Neural progenitor cell (in vitro differentiated cells): ENCODE measurements around the gene UNC5A.

ENCODE experiments used
- EZH2 ChIP-seq: fragments of 200-600 bp; sonication (generic); IDR thresholded peaks from 2 replicates; pipeline ENCODE4 v1.6.1; 2017; ENCODE audit warnings: antibody characterized with exemption, mild to moderate bottlenecking, moderate library complexity
- TF ChIP-seq, protein P1 (sequence below): fragments of 200-600 bp; sonication (generic); IDR thresholded peaks from 2 replicates; pipeline ENCODE4 v1.5.1; 2017; ENCODE audit warnings: antibody characterized with exemption, mild to moderate bottlenecking

DNA sequence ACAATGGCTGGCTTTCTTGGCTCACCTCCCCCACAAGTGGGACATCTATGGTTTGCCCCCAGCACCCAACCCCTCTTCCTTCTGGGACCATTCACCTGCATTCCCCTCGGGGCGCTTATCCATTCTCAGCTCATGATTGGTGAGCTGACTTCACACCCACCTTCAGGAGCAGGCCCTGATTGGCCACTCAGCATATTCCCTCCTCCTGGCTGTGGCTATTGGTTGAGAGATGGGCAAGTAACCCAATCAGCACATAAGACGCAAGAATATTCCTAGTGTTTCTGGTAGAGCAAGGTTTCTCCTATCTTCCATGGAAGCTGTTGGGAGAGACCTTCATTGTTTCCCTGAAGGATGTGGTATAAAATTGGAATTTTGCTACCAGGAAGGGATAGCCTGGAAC, 22.7 kb upstream of the UNC5A start:
- TF ChIP-seq, protein P1, sequence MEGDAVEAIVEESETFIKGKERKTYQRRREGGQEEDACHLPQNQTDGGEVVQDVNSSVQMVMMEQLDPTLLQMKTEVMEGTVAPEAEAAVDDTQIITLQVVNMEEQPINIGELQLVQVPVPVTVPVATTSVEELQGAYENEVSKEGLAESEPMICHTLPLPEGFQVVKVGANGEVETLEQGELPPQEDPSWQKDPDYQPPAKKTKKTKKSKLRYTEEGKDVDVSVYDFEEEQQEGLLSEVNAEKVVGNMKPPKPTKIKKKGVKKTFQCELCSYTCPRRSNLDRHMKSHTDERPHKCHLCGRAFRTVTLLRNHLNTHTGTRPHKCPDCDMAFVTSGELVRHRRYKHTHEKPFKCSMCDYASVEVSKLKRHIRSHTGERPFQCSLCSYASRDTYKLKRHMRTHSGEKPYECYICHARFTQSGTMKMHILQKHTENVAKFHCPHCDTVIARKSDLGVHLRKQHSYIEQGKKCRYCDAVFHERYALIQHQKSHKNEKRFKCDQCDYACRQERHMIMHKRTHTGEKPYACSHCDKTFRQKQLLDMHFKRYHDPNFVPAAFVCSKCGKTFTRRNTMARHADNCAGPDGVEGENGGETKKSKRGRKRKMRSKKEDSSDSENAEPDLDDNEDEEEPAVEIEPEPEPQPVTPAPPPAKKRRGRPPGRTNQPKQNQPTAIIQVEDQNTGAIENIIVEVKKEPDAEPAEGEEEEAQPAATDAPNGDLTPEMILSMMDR: no peak
- no peak for TF ChIP-seq EZH2
